ENCODE data around the gene ZBTB4.

The ZBTB4 gene

DNA sequence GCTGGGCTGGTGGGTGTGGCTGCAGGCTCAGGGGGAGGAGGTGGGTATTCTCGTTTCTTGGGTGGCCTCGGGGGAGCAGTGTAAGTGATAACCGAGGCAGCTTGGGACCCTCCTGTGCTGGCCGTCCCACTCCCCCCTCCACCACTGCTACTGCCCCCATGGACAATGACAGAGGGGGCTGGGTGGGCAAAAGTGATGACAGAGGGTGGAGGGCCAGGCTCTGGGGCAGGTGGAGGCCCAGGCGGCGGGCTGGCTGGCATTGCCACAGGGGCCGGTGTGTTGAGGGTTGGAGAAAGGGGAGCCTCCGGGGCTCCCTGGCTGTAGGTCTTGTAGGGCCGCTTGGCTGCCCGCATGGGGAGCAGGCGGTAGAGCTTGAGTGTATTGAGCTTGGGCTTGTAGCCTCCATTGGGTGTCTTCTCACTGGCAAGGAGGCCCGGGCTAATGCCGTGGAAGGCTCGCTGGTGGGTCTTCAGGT lies 16.0 kb downstream of the ZBTB4 start:
- TF ChIP-seq, protein P1, sequence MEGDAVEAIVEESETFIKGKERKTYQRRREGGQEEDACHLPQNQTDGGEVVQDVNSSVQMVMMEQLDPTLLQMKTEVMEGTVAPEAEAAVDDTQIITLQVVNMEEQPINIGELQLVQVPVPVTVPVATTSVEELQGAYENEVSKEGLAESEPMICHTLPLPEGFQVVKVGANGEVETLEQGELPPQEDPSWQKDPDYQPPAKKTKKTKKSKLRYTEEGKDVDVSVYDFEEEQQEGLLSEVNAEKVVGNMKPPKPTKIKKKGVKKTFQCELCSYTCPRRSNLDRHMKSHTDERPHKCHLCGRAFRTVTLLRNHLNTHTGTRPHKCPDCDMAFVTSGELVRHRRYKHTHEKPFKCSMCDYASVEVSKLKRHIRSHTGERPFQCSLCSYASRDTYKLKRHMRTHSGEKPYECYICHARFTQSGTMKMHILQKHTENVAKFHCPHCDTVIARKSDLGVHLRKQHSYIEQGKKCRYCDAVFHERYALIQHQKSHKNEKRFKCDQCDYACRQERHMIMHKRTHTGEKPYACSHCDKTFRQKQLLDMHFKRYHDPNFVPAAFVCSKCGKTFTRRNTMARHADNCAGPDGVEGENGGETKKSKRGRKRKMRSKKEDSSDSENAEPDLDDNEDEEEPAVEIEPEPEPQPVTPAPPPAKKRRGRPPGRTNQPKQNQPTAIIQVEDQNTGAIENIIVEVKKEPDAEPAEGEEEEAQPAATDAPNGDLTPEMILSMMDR (IDR thresholded peaks at IDR 0.05): no peak

DNA sequence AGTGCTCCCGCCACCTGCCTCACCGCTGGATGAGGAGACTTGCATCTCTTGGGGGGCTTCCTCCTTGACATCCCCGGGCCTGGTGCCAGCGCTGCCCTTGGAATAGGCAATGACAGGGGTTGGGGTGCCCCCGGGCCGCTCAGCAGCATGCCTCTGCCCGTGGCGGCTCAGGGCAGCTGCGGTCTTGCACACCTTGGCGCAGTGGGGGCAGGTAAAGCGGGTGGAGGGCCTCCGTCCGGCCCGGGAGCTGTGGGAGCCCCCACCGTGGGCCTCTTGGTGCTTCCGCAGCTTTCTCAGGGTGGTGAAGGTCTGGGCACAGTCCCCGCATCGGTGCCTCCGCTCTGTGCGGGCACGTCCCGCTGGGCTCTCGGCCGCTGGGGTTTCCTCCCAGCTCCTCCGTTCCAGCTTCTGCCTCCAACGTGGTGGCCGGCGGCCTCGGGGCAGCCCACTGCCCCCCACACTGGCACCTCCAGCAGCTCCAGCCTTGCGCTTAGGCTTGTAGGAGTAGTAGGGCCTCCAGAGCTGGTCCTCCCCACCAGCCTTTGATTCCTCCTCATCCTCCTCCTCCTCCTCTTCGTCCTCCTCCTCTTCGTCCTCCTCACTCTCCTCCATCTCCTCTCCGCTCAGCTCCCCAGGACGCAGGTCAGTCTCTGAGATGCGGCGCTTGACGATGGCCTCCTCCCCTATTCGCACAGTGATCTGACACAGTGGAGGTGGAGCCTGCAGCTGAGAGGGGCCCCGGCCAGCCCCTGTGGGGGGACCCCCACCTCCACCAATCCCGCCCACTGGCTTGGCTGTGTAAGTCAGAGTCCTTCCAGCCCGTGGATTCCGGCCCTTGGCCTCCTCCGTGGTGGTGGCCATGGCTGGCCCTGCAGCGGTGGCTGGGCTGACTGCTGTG lies 16.7 kb downstream of the ZBTB4 start:
- TF ChIP-seq, protein P1 (IDR thresholded peaks at IDR 0.05): no peak

DNA sequence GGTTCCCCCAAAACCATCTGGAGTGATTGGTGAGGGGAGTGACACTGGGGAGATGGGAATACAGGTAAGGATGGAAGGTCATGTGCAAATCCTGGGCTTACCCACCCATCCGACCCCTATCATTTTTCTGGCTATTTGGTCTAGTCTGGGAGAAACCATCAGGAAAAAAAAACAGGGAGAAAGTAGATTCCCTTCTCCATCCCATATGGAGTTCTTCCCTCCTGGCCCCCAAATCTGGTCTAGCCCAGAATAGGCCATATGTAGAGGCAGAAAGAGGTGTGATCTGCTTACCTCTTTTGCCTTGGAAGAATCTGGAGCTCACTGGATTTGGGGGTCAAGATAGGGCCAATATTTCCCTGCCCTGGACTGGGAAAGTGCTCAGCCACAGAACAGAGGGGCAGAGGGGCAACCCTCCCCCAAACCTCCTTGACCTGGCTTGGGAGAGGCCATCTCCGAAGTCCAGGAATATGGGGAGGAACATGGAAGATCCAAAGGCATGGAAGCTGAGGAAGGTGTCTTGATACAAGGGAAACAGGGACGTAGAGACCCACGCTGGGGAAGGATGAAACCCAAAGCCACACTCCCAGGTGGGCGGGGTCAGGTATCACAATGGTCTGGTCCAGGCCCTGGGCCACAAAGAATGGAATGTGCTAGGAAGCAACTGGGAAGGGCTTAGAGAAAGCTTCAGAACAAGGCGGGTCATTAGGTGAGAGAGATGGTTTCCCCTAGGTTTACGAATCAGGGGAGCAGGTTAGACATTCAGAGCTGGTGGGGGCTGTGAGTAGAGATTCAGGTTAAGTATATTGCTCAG lies 18.4 kb downstream of the ZBTB4 start:
- TF ChIP-seq, protein P1 (IDR thresholded peaks at IDR 0.05): no peak

DNA sequence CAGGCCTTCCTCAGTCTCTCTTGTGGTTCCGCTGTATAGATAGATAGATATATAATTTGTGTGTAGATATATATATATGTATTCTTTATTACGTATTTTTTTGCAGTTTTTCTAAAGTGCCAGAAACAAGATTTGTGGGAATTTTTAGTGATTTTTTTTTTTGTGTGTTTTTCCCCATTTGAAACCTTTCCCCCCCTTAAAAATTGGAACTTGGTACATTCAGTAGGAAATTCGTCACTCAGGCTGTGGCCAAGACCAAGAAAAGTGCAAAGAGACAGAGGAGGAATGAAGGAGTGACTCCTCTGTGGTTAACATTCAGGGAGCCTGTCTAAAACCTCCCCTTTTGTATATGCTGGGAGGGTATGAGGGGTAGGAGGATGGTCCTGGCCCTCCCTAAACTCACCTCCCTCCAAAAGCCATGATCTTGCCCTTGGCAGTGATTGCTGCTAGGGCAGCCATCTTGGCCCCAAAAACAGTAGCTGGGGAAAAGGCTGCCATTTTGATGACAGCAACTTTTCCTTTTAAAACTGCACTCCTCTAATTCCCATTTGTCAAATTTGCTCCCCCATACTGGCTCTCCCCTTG lies 19.4 kb downstream of the ZBTB4 start:
- TF ChIP-seq, protein P1 (IDR thresholded peaks at IDR 0.05): no peak

DNA sequence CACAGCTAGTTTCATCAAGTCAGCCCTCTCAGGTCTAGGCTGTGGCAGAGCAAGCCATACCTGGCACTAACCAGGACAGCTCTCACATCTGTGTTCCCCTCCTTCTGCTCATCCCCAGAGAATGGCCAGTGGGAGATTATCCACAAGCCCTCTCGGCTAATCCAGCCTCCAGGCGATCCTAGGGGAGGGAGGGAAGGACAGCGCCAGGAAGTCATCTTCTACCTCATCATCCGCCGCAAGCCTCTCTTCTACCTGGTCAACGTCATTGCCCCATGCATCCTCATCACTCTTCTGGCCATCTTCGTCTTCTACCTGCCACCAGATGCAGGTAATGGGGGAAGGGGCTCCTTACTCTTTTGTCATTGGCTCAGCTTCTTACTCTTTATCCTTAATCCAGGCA lies 31.0 kb downstream of the ZBTB4 start:
- TF ChIP-seq, protein P1 (IDR thresholded peaks at IDR 0.05): no peak

DNA sequence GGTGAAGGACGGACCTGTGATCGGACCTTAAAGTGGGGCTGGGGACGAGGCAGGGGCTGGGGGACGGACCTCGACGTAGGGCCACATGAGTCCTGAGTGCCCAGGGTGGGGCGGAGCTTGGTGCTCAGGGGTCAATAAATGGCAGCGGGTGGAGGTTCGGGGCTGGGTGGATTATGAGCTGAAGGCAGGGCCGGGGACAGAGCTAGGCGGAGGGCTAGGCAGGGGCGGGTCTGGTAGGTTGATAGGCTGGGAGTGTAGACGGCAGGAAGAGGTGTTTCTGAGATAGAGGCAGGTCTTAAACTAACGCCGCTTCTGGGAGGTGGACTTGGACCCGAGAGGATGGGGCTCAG lies 33.8 kb downstream of the ZBTB4 start:
- TF ChIP-seq, protein P1 (IDR thresholded peaks at IDR 0.05): no peak
